Stimulated activated CD8-positive, alpha-beta memory T cell treated with anti-CD3 and anti-CD28 coated beads, Interleukin-4, amount 100 ng/mL, for 24 hours (primary cell): ENCODE measurements around the gene GPR160.
A peak's percentile ranks its signal among the peaks of the same experiment; 100 is the strongest.
"Not testable (repeated sequence)": the region's sequence is repeated elsewhere in the genome, so short reads cannot be mapped to it uniquely, and the experiment has no call there.

ENCODE experiments used
- DNase-seq: peaks from one replicate; pipeline ENCODE4 v3.0.0-alpha.2; 2020; ENCODE audit warnings: low read depth

Gene GPR160, protein sequence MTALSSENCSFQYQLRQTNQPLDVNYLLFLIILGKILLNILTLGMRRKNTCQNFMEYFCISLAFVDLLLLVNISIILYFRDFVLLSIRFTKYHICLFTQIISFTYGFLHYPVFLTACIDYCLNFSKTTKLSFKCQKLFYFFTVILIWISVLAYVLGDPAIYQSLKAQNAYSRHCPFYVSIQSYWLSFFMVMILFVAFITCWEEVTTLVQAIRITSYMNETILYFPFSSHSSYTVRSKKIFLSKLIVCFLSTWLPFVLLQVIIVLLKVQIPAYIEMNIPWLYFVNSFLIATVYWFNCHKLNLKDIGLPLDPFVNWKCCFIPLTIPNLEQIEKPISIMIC

DNA sequence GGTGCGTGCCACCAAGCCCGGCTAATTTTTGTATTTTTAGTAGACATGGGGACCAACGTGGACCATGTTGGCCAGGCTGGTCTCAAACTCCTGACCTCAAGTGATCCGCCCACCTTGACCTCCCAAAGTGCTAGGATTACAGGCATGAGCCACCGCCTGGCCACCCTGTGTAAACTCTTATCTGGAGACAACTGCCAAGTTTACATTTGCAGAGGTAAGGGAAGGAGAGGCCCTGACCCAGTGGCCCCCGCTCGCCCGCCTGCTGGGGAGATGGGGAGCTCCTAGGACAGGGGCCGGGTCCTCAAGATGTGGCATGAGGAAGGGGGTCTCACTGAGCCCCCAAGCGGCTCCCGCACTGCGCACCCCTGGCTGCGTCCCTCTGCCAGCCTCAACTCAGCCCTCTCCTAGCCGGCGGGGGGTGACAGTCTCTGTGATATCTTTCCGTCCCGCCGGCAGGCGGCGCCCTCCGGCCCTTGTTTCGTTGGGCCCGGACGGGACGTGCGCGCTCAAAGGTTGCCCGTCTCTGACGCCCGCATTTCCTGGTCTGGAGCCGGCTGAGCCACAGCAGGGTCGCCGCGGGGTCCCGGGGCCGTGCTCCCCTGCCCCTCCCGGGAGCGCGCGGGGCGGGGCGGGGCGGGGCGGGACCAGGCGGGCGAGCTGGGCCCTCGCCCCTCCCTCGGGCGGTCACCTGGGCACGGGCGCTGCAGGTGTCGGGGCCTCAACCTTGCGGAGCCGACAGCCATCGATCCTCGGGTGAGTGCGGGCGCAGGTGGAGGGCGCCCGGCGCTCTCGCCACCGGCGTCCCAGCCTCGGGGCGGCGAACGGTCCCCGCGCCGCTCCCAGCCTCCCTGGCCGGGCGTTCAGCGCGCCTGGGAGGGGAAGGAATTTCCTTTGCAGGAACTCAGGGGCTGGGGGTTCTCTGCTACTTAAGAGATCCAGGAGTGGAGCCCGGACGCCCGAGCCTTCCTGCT lies at the start of gene GPR160:
GPR160 (plus strand) TSS at position 533 of the 971 bp plus-strand sequence. CDS start 45,978 bp downstream, outside the sequence.
- peak; percentile 71 for DNase-seq

DNA sequence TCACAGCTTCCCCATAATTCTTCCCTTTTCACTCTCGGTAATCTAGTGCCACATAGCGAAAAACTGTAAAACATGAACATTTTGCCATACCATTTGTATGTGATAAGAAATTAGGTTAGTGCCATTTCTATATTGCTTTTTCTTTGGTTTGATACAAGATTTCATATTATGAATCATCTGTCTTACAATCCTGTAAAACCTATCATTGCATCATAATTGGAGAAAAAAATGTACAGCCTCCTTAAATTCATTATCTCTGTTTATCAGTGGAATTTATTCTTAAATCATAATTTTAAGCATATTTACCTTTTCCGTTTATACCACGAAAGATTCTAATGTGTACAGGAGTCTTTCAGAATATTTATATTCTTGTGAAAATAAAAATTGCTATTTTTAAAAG lies 47.4 kb upstream of the GPR160 start:
- DNase-seq: no peak

DNA sequence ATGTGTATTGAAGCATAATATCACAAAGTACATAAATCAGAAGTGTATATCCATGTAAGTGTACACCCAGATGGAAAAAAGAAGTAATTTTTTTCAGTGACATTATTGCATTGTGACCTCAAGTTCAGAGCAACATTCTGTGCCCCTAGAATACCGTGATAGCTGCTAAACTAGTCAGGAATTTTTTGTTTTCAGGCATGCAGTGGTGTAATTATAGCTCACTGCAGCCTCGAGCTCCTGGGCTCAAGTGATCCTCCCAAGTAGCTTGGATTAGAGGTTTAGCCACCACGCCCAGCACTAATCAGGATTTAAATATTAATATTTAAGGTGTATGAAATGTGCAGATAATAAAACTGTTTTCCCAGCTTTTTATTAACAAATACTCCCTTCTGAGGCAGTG lies 45.6 kb upstream of the GPR160 start:
- DNase-seq: no peak

DNA sequence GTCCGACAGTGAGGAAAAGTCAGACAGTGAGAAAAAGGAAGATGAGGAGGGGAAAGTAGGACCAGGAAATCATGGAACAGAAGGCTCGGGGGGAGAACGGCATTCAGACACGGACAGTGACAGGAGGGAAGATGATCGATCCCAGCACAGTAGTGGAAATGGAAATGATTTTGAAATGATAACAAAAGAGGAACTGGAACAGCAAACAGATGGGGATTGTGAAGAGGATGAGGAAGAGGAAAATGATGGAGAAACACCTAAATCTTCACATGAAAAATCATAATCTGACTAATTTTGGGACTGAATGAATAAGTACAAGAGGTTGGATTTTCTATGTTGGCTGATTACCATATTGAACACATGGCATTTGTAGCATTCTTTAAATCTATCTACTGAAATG lies 45.0 kb upstream of the GPR160 start:
- DNase-seq: no peak

- no peak for DNase-seq
Observed at GRCh38 chr3:169993761-169994160, 44.0 kb upstream of the GPR160 start.

- DNase-seq: no peak
Observed at GRCh38 chr3:169996063-169996462, 41.7 kb upstream of the GPR160 start.

- DNase-seq: no peak
Observed at GRCh38 chr3:169998668-169999131, 39.1 kb upstream of the GPR160 start.

DNA sequence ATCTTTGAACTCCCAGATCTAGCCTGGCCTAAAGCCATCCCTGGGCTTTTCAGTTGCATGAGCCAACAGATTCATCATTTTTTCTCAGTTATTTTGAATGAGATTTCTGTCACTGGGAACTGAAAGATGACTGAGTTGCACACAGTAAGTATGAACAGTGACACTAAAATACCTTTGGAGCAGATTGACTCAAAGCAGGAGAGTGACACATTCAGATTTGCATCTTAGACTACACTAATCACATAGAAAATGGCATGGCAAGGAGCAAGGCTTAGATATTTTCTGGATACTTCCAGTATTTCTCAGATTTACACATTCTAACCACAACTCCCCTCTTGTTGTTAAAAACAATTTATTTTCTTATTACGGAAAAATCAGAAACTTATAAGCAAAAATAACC lies 38.4 kb upstream of the GPR160 start:
- DNase-seq: no peak

DNA sequence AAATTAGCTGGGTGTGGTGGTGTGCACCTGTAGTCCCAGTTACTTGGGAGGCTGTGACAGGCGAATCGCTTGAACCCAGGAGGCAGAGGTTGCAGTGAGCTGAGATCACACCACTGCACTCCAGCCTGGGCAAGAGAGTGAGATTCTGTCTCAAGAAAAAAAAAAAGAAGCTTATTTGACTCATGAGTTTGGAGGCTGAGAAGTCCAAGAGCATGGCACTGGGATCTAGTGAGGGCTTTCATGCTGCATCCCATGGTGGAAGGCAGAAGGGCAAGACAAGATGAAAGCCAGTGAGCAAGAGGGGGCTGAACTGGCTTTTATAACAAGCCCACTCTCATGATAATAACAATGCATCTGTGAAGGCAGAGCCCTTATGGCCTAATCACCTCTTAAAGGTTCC lies 37.7 kb upstream of the GPR160 start:
- DNase-seq: no peak

DNA sequence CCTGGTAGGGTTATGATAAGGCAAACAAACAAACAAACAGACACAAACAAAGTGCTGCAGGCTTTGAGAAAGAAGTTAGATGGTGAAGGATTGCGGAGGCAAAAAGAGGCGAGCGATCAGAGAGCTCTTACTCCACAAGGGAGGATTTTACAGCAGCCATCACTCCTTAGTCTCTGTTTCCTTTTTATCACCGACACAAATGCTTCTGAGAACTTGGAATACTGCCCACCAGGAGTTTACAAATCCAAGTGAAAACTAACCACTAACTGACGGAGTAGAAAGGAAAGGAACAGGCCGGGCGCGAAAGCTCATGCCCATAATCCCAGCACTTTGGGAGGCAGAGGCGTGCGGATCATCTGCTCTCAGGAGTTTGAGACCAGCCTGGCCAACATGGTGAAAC lies 35.6 kb upstream of the GPR160 start:
- no peak for DNase-seq

GRCh38 chr3:170002879-170003278 lies 34.9 kb upstream of the GPR160 start:
- no peak for DNase-seq

DNA sequence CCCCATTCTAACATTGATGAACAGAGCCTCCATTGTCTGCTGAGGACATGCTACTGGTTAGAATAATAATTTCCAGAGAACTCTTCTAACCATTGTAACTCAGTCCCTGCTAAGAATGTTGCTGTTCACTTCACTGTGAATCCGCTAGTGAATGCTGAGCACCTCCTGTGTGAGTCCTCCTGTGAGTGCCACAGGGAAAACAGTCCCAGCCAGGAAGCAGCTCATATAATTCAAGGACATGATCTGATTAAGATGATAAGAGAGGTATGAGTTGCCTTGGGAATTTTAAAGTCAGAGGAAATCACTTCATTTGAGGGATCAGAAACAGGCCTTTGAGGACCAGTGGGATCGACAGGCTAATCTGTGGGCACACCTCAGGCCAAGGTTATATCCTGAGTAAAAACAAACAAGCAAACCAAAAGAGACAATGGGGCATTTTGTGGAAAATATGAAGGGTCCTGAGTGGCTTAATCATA lies 33.9 kb upstream of the GPR160 start:
- DNase-seq: no peak

DNA sequence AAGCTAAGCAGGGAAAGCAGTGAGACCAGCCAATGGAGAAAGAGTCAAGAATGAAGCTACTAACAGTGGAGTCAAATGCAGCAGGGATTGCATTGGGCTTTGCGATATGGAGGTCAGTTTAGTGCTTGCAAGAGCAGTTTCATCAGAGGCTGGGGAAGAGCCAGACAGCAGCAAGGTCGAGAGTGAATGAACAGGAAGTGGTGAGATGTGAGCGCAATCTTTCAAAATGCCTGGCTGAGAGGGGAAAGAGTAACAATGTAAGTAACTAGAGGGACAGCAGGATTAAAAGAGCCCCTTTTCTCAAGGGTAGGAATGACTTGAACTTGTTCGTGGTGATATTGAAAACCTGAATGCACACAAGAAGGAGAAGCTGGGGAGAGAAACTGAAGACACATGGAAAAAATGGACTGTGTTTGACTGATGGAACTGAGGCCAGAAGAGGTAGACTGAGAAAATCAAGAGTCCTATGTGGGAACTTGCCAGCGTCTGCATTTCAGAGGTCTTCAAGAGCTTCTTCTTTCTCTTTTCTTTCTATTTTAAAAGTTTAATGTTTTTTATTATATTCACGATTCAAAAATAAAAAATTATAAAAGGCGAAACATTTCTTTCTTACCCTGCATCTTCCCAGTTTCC lies 30.6 kb upstream of the GPR160 start:
- no peak for DNase-seq

GRCh38 chr3:170010498-170010897 lies 27.3 kb upstream of the GPR160 start:
- no peak for DNase-seq

DNA sequence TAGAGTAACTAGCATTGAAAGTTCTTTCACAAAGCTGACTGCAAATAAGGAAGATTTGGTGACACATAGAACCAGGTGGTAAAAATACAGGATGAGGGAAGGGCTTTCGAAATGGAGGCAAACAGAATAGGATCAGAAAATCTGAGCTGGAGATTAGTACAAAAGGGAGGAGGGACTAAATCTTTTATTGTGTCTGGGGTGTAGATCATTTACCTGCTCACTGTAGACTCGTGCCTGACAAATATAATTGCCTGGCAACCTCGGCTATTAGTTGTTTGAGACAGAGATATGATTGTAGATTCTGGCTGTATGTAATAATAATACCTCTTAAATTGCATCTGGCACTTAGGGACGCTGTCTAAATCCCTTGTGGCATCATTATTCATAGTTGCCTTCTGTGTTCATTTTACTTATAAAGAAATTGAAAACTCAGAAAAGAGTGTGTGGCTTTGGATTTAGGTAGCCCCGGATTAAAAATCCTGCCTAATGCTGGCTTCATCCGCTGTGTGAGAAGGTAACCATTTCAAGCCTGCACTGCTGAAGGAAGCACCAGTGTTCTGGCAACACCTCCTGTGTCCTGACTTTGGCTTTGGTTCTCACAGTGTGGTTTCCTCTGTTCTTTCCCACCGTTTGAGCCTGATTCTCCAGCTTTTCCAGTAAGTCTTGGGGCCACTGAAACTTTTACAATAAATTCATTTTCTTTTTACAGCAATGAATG lies 25.0 kb upstream of the GPR160 start:
- no peak for DNase-seq

DNA sequence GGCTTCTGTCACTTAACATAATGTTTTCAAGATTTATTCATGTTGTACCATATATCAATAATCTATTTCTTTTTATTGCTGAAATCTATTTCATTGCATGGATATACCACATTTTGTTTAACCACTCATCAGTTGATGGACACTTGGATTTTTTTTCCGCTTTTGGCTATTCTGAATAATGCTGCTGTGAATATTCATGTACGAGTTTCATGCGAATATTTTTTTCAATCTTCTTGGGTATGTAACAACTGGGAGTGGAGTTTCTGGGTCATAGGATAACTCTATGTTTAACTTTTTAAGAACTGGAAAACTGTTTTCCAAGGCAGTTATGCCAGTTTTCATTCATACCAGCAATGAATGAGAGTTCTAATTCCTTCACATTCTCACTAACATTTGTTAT lies 21.7 kb upstream of the GPR160 start:
- no peak for DNase-seq

DNA sequence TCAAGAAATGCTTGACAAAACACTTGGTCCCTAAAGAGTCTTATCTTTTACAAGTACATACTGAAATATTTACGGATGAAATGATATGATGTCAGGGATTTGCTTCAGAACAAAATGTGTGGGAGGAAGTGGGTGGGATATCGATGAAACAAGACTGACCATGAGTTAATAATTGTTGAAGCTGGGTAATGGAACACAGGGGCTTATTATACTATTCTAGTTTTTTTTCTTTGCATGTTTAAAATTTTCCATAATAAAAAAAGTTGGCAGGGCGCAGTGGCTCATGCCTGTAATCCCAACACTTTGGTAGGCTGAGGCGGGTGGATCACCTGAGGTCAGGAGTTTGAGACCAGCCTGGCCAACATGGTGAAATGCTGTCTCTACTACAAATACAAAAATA lies 18.5 kb upstream of the GPR160 start:
- not testable (repeated sequence) for DNase-seq

DNA sequence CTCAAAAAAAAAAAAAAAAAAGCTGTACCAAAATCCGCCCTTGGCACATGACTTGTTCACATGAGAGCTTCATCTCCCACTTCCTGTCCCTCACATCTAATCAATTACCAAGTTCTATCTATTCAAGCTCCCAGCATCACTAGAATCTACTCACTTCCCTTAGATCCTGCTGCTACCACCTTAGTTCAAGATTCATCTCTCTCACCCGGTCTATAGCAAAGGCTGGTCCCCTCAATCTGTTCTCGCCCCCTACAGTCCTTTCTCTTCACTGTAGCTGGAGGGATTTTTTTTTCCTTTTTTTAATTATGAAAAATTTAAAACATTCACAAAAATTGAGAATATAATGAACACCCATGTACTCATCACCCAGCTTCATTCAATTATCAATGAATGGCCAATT lies 16.7 kb upstream of the GPR160 start:
- DNase-seq: no peak

DNA sequence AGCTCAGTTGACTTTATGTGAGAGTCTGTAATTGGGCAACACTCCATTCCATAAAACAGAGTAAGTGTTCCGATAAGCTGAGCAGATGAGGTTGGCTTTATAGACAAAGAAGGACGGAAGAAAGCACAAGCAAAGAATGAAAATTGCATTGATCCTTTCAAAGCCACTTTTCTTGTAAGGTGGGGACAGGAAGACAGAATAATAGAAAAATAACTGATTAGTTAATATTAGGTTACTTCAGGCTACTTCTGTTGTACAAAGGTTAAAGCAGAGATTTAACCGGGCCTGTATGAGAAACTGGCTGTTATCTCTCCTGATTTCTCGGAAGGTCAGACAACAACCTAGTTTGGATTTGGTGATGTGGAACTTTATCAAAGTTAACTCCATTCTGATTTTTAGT lies 15.5 kb upstream of the GPR160 start:
- DNase-seq: no peak

DNA sequence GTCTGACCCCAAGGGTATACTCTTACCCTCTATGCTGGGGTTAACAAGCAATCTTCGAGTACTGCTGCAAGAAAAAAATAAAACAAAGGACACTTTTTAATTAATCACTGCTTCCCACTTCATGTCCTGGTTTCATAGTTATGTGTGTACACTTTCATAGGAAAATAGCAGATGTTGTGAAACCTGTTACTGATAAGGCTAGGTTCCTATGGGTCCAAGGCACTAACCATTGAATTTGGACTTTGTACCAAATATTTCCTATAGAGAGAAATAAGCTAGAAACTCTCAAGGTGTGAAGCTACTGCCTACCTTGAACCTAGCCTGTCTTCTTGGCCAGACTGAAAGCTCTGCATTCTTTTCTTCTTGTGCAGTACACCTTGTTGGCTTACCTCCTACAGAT lies 14.6 kb upstream of the GPR160 start:
- no peak for DNase-seq

DNA sequence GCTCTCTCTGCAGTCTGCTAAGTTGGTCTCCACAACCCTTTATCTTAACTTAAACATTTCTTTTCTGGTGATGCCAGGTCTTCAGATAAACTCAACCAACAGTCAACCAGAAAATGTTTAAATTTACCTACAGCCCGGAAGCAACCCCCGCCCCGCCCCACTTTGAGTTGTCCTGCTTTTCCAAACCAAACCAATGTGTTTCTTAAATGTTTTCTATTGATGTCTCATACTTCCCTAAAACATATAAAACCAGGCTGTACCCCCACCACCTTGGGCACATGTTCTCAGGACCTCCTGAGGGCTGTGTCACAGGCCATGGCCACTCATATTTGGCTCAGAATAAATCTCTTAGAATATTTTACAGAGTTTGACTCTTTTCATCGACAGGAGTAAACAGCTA lies 13.2 kb upstream of the GPR160 start:
- no peak for DNase-seq
